ENCODE measurements around the gene FAM89B.

DNA sequence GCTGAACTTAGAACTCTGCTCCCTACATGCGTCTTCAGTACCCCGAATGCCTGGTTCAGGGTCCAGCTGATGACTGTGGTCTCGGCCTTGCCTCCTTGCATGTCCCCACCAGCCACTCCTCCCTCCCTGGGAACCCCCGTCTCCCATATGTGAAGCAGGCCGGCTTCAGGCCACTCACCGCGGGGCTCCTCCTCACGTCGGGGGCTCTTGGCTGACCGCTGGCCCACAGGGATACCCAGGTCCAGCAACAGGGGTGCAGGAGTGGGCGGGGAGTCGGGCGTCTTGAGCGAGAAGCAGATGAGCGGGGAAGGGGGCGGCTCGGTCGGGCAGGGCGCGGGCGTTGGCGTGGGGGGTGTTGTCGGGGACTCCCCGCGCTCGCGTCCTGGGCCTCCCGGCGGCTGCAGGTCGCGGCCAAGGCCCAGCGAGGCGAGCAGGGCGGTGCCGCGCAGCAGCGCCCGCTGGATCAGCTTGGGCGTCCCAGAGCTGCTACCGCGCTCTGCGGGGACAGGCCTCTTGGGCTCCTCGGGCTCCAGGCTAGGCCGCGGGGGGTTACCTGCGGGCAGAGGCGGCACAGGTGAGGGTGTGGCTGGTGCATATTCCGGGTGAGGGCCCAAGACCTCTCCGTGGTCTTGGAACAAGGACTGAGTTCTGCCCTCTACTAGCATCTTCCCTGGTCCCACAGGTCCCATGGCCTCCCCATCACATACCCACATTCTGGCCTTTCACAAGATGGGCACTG, 27.0 kb downstream of the FAM89B start:
- TF ChIP-seq POLR2AphosphoS5 (IDR thresholded peaks at IDR 0.05; ENCODE audit: low read depth, low read length) (no peak; the same call in 1 of the 2 replicates), CHD2 (IDR thresholded peaks at IDR 0.05; ENCODE audit: low read length) (no peak), CTCF (IDR thresholded peaks at IDR 0.05; ENCODE audit: control extremely low read depth in 1 of 3, insufficient read depth in 1 of 3, low read depth in 1 of 3, low read length in 3 of 3) (no peak), YY1 (IDR thresholded peaks at IDR 0.05; ENCODE audit: low read depth, low read length) (no peak), GABPA (IDR thresholded peaks at IDR 0.05; ENCODE audit: borderline replicate concordance, insufficient read depth, low read length) (no peak), POU5F1 (IDR thresholded peaks at IDR 0.05; ENCODE audit: low read depth, low read length) (no peak), RFX5 (IDR thresholded peaks at IDR 0.05; ENCODE audit: borderline replicate concordance, low read depth, low read length) (no peak), TAF1 (IDR thresholded peaks at IDR 0.05; ENCODE audit: low read depth, low read length) (no peak), USF2 (IDR thresholded peaks at IDR 0.05; ENCODE audit: low read length) (no peak), SP1 (IDR thresholded peaks at IDR 0.05; ENCODE audit: low read depth, low read length) (no peak)

All from H1 (cell line).